IMR-90 (cell line): ENCODE data around the gene MESP2. TPM values are rescaled to one million over a fixed set of nuclear protein-coding genes. Genes with fewer than 3 reads are reported as not detected.

Source experiments
- ATAC-seq: fragments of 200-7000 bp; cut with Tn5 transposase; 2 replicates; pipeline ENCODE4 v1.9.1; 2020; ENCODE audit warnings: low read depth, mild to moderate bottlenecking, moderate library complexity
- BruUV-seq: library from RNA; stranded (reverse); fragments of 400-500 nt; replicated peaks from 2 replicates; lab custom pipeline; 2021; lab: Mats Ljungman, UMichigan
- CTCF ChIA-PET: fragments of 300-600 bp; formaldehyde crosslinking; extraction: SDS; loops from one replicate; lab custom pipeline; 2021; ENCODE audit warnings: antibody characterized with exemption; lab: Yijun Ruan, JAX
- POLR2A ChIA-PET: fragments of 300-600 bp; sonication (Branson Sonifier 250); formaldehyde crosslinking; loops from one replicate; lab custom pipeline; 2022; ENCODE audit warnings: antibody characterized with exemption; ENCODE audit not compliant: unreplicated experiment; lab: Charles Lee
- DNase-seq: peaks from one replicate; pipeline ENCODE4 v3.0.0; 2013
- H2AFZ ChIP-seq: replicated peaks from 2 replicates; pipeline ENCODE3; 2013; ENCODE audit warnings: low read length, mild to moderate bottlenecking; ENCODE audit not compliant: poor library complexity
- H2AK5ac ChIP-seq: 2 replicates; pipeline ENCODE4 v1.6.1; 2013; ENCODE audit warnings: low read depth, low read length, inconsistent platforms
- H2AK9ac ChIP-seq: replicated peaks from 2 replicates; pipeline ENCODE3; 2013; ENCODE audit warnings: mild to moderate bottlenecking, low read depth, low read length, moderate library complexity; ENCODE audit not compliant: poor library complexity
- H2BK120ac ChIP-seq: 2 replicates; pipeline ENCODE4 v1.6.1; 2013; ENCODE audit warnings: low read depth, low read length, inconsistent platforms
- H2BK15ac ChIP-seq: 3 replicates; pipeline ENCODE4 v1.6.1; 2013; ENCODE audit warnings: low read depth, low read length, inconsistent platforms
- H2BK20ac ChIP-seq: 2 replicates; pipeline ENCODE4 v1.6.1; 2013; ENCODE audit warnings: low read depth, mild to moderate bottlenecking, inconsistent platforms, low read length, moderate library complexity
- H2BK5ac ChIP-seq: 2 replicates; pipeline ENCODE4 v1.6.1; 2013; ENCODE audit warnings: mild to moderate bottlenecking, low read depth, low read length, inconsistent platforms; ENCODE audit not compliant: poor library complexity, severe bottlenecking
- H3K14ac ChIP-seq: replicated peaks from 2 replicates; pipeline ENCODE4 v1.6.1; 2013; ENCODE audit warnings: low read depth, low read length, inconsistent platforms
- H3K18ac ChIP-seq: 2 replicates; pipeline ENCODE4 v1.6.1; 2013; ENCODE audit warnings: low read depth, low read length, control low read depth
- H3K23ac ChIP-seq: 2 replicates; pipeline ENCODE4 v1.6.1; 2013; ENCODE audit warnings: low read depth, low read length, inconsistent platforms
- H3K27ac ChIP-seq: 2 replicates; pipeline ENCODE4 v1.5.1; 2013; ENCODE audit warnings: mild to moderate bottlenecking, control low read depth, low read length; ENCODE audit not compliant: insufficient read depth
- H3K27me3 ChIP-seq: 2 replicates; pipeline ENCODE4 v1.6.1; 2013; ENCODE audit warnings: low read length; ENCODE audit not compliant: control insufficient read depth, insufficient read depth
- H3K36me3 ChIP-seq: 2 replicates; pipeline ENCODE4 v1.6.1; 2013; ENCODE audit warnings: low read length, mixed read lengths; ENCODE audit not compliant: control insufficient read depth, insufficient read depth
- H3K4ac ChIP-seq: 2 replicates; pipeline ENCODE4 v1.6.1; 2013; ENCODE audit warnings: low read depth, low read length, inconsistent platforms
- H3K4me1 ChIP-seq: 2 replicates; pipeline ENCODE4 v1.6.1; 2013; ENCODE audit warnings: low read length, mixed read lengths; ENCODE audit not compliant: control insufficient read depth, insufficient read depth
- H3K4me2 ChIP-seq: 2 replicates; pipeline ENCODE4 v1.6.1; 2013; ENCODE audit warnings: low read depth, mild to moderate bottlenecking, control low read depth, low read length, moderate library complexity
- H3K4me3 ChIP-seq: 2 replicates; pipeline ENCODE4 v1.5.1; 2013; ENCODE audit warnings: low read depth, mild to moderate bottlenecking, control low read depth, low read length, moderate library complexity; ENCODE audit not compliant: insufficient read depth
- H3K56ac ChIP-seq: 2 replicates; pipeline ENCODE4 v1.6.1; 2013; ENCODE audit warnings: low read length, inconsistent platforms; ENCODE audit not compliant: insufficient read depth; ENCODE audit errors: extremely low read depth
- H3K79me1 ChIP-seq, 2 experiments: 2 replicates each; pipeline ENCODE4 v1.6.1; 2013; ENCODE audit warnings: low read length in 2 of 2, inconsistent platforms in 1 of 2, low read depth in 1 of 2
- H3K9ac ChIP-seq: 2 replicates; pipeline ENCODE4 v1.6.1; 2013; ENCODE audit warnings: low read depth, low read length, control low read depth
- H3K9me1 ChIP-seq: 2 replicates; pipeline ENCODE4 v1.6.1; 2013; ENCODE audit warnings: low read length, inconsistent platforms; ENCODE audit not compliant: insufficient read depth
- H3K9me3 ChIP-seq: 2 replicates; pipeline ENCODE4 v1.6.1; 2013; ENCODE audit warnings: low read length; ENCODE audit not compliant: control insufficient read depth, insufficient read depth
- H4K20me1 ChIP-seq: 2 replicates; pipeline ENCODE4 v1.6.1; 2013; ENCODE audit warnings: low read length, inconsistent platforms; ENCODE audit not compliant: insufficient read depth
- H4K5ac ChIP-seq: 2 replicates; pipeline ENCODE4 v1.6.1; 2013; ENCODE audit warnings: mild to moderate bottlenecking, low read depth, low read length, control low read depth
- H4K8ac ChIP-seq, 2 experiments: 2 replicates each; pipeline ENCODE4 v1.6.1; 2013; ENCODE audit warnings: low read depth in 2 of 2, low read length in 2 of 2, control low read depth in 1 of 2, inconsistent platforms in 1 of 2
- H4K91ac ChIP-seq: 2 replicates; pipeline ENCODE4 v1.6.1; 2013; ENCODE audit warnings: low read depth, low read length, inconsistent platforms; ENCODE audit not compliant: insufficient read depth
- BHLHE40 ChIP-seq: fragments of 150-350 bp; IDR thresholded peaks from 2 replicates; pipeline ENCODE4 v1.6.1; 2016; ENCODE audit warnings: mild to moderate bottlenecking, low read depth, low read length
- CEBPB ChIP-seq: IDR thresholded peaks from 2 replicates; pipeline ENCODE4 v1.6.1; 2012; ENCODE audit warnings: low read depth, low read length, improper control_type of control experiment
- CHD1 ChIP-seq: IDR thresholded peaks from 2 replicates; pipeline ENCODE4 v1.6.1; 2012; ENCODE audit warnings: low read depth, low read length, improper control_type of control experiment
- FOS ChIP-seq: fragments of 150-350 bp; IDR thresholded peaks from 2 replicates; pipeline ENCODE4 v1.6.1; 2016; ENCODE audit warnings: low read depth, low read length
- MAZ ChIP-seq: IDR thresholded peaks from 2 replicates; pipeline ENCODE4 v1.6.1; 2012; ENCODE audit warnings: low read depth, mild to moderate bottlenecking, low read length, improper control_type of control experiment, moderate library complexity, borderline replicate concordance
- MXI1 ChIP-seq: IDR thresholded peaks from 2 replicates; pipeline ENCODE4 v1.6.1; 2012; ENCODE audit warnings: low read depth, mild to moderate bottlenecking, low read length, moderate library complexity, borderline replicate concordance
- NFE2L2 ChIP-seq: fragments of 150-350 bp; IDR thresholded peaks from 2 replicates; pipeline ENCODE4 v1.6.1; 2016; ENCODE audit warnings: low read depth, mild to moderate bottlenecking, low read length
- POLR2A ChIP-seq: IDR thresholded peaks from 2 replicates; pipeline ENCODE4 v1.6.1; 2012; ENCODE audit warnings: mild to moderate bottlenecking, low read depth, low read length
- RCOR1 ChIP-seq: IDR thresholded peaks from 2 replicates; pipeline ENCODE4 v1.6.1; 2012; ENCODE audit warnings: mild to moderate bottlenecking, low read length, improper control_type of control experiment; ENCODE audit not compliant: insufficient replicate concordance
- RFX5 ChIP-seq: IDR thresholded peaks from 2 replicates; pipeline ENCODE4 v1.8.0; 2012; ENCODE audit warnings: low read depth, mild to moderate bottlenecking, low read length, moderate library complexity
- SMC3 ChIP-seq: fragments of 150-350 bp; IDR thresholded peaks from 2 replicates; pipeline ENCODE4 v1.6.1; 2016; ENCODE audit warnings: low read depth, mild to moderate bottlenecking, antibody characterized with exemption, low read length, moderate library complexity
- dilution Hi-C: fragments of 300-500 bp; cut with HindIII; formaldehyde crosslinking; loops from one replicate; pipeline ENCODE4 v1.14.3; 2018; ENCODE audit warnings: low sequenced_read_pairs; ENCODE audit not compliant: unreplicated experiment
- in situ Hi-C: fragments of 300-500 bp; cut with MboI; formaldehyde crosslinking; loops from 3 replicates; pipeline ENCODE4 v1.14.3; 2019; ENCODE audit warnings: low sequenced_read_pairs, inconsistent platforms, mixed read lengths
- intact Hi-C: fragments of 100-400 bp; cut with micrococcal nuclease; formaldehyde crosslinking; loops from 2 replicates; pipeline ENCODE4 v1.10.0; 2022
- polyA plus RNA-seq, 3 experiments: library from polyadenylated mRNA; depleted of rRNA; stranded (reverse); fragments of >200 nt; gene quantifications; 2 replicates each; pipeline ENCODE4 v1.2.3, GENCODE V29; 2012; ENCODE audit warnings: low replicate concordance in 1 of 3
- total RNA-seq: library from RNA; depleted of rRNA; stranded (reverse); fragments of >200 nt; gene quantifications from 2 replicates; pipeline ENCODE4 v1.2.3, GENCODE V29; 2012
- TF ChIP-seq, protein P1 (sequence below): fragments of 150-350 bp; IDR thresholded peaks from 2 replicates; pipeline ENCODE4 v1.6.1; 2016; ENCODE audit warnings: low read depth, mild to moderate bottlenecking, low read length, moderate library complexity, borderline replicate concordance

The MESP2 gene
- total and polyA plus RNA-seq, 2 of the 4 experiments (the other 2 are of a cell fraction), result 0.18 to 0.32 TPM

DNA sequence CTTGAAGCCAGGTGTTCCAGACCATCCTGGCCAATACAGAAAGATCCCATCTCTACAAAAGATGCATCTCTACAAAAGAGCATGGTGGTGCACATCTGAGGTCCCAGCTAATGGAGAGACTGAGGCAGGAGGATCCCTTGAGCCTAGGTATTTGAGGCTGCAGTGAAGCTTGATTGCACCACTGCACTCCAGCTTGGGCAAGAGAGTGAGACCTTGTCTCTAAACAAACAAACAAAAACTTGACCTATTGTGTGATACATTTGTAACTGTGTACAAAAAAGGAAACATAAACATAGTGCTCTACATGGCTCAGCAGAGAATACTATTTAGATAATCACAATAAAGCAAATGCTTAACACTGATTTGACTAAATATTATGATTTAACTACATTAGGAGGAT is 19.9 kb downstream of the MESP2 start:
- no peak overlapping the region for H2AK9ac ChIP-seq
- H2BK5ac ChIP-seq, result no peak overlapping the region
- H3K79me1 ChIP-seq, result no peaks in the 10 kb centered on the region
- dilution Hi-C loops, result no loop called here
- peaks cover 45% of the 10 kb centered on the region for H3K36me3 ChIP-seq
- no peaks in the 10 kb centered on the region for H3K27me3 ChIP-seq
- intact Hi-C loops, result no loop called here
- no peak overlapping the region for H3K9ac ChIP-seq
- H2BK120ac ChIP-seq, result no peak overlapping the region
- H3K9me3 ChIP-seq, result peaks cover 6% of the 10 kb centered on the region; the same call in 1 of the 2 replicates
- no peak overlapping the region for H2BK20ac ChIP-seq
- ChIA-PET CTCF (no interaction called here), POLR2A (no interaction called here)
- ATAC-seq, result no peak
- H4K91ac ChIP-seq, result no peak overlapping the region
- no peak overlapping the region for H3K18ac ChIP-seq
- H3K23ac ChIP-seq, result no peak overlapping the region
- TF ChIP-seq NFE2L2, result no peak
- TF ChIP-seq MXI1, result no peak
- TF ChIP-seq CHD1, result no peak
- TF ChIP-seq, protein P1, sequence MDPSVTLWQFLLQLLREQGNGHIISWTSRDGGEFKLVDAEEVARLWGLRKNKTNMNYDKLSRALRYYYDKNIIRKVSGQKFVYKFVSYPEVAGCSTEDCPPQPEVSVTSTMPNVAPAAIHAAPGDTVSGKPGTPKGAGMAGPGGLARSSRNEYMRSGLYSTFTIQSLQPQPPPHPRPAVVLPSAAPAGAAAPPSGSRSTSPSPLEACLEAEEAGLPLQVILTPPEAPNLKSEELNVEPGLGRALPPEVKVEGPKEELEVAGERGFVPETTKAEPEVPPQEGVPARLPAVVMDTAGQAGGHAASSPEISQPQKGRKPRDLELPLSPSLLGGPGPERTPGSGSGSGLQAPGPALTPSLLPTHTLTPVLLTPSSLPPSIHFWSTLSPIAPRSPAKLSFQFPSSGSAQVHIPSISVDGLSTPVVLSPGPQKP, result no peak
- TF ChIP-seq RFX5, result no peak
- TF ChIP-seq MAZ, result no peak
- TF ChIP-seq FOS, result no peak
- no peak for TF ChIP-seq POLR2A
- TF ChIP-seq CEBPB, result no peak
- no peak for TF ChIP-seq RCOR1
- no peak for TF ChIP-seq SMC3
- TF ChIP-seq BHLHE40, result no peak
- no peak overlapping the region for H4K8ac ChIP-seq
- no TSS peak for BruUV-seq
- no peak overlapping the region for H2AFZ ChIP-seq
- H2AK5ac ChIP-seq, result no peak overlapping the region
- H3K14ac ChIP-seq, result no peak overlapping the region
- DNase-seq, result no peak
- no peak overlapping the region for H4K5ac ChIP-seq
- H3K9me1 ChIP-seq, result 0 out of 2 replicates have a peak, but pooled peaks cover 5% of the 10 kb centered on the region
- H3K27ac ChIP-seq, result no peak overlapping the region
- H3K56ac ChIP-seq, result no peak overlapping the region
- H4K20me1 ChIP-seq, result no peaks in the 10 kb centered on the region
- H3K4ac ChIP-seq, result no peak overlapping the region
- H2BK15ac ChIP-seq, result no peak overlapping the region
- H3K4me2 ChIP-seq, result no peak overlapping the region
- no peak overlapping the region for H3K4me3 ChIP-seq
- in situ Hi-C loops, result no loop called here
- H3K4me1 ChIP-seq, result peaks cover 5% of the 10 kb centered on the region
